Measurements from ENCODE around the gene PRSS8. TPM values are rescaled to one million over a fixed set of nuclear protein-coding genes. Genes with fewer than 3 reads are reported as not detected.
A peak's percentile ranks its signal among the peaks of the same experiment; 100 is the strongest.
"Not testable (repeated sequence)": the region's sequence is repeated elsewhere in the genome, so short reads cannot be mapped to it uniquely, and the experiment has no call there.

PRSS8 gene
- total RNA-seq, 2 experiments from 2014 or later = not detected

GRCh38 chr16:31168848-31169247 is 33.3 kb upstream of the PRSS8 start:
- ChIA-PET CTCF (interaction anchor here (2.4 kb wide), 1 partner anchor 26 kb away, joined by 8 read pairs; no protein-coding TSS in a partner anchor), POLR2A (no interaction called here)
- H3K27ac Mint-ChIP-seq = no peak overlapping the region
- no peak for ATAC-seq
- no peak for DNase-seq
- H3K4me1 Mint-ChIP-seq (ENCODE audit: low read depth) = no peaks in the 10 kb centered on the region
- intact Hi-C loops (cut with micrococcal nuclease) = no loop called here
- TF ChIP-seq CTCF (IDR thresholded peaks at IDR 0.05) = no peak
- no peaks in the 10 kb centered on the region for H3K36me3 Mint-ChIP-seq (ENCODE audit: low read depth)
- no peak overlapping the region for H3K4me3 Mint-ChIP-seq
- H3K27me3 Mint-ChIP-seq = no peaks in the 10 kb centered on the region
- H3K9me3 Mint-ChIP-seq = no peaks in the 10 kb centered on the region

- ChIA-PET POLR2A (interaction anchor here (2.6 kb wide), 1 partner anchor 13 kb away, joined by 11 read pairs; the partner anchor contains the start of gene FUS), CTCF (interaction anchor here (1.1 to 2.4 kb wide), 4 partner anchors 8 to 25 kb away, joined by 3 to 8 read pairs (median 4); no protein-coding TSS in a partner anchor)
- ATAC-seq = no peak
- H3K27me3 Mint-ChIP-seq = no peaks in the 10 kb centered on the region
- H3K27ac Mint-ChIP-seq = no peak overlapping the region
- intact Hi-C loops (cut with micrococcal nuclease) = no loop called here
- H3K4me3 Mint-ChIP-seq = no peak overlapping the region
- H3K4me1 Mint-ChIP-seq (ENCODE audit: low read depth) = no peaks in the 10 kb centered on the region
- no peaks in the 10 kb centered on the region for H3K36me3 Mint-ChIP-seq (ENCODE audit: low read depth)
- H3K9me3 Mint-ChIP-seq = no peaks in the 10 kb centered on the region
- no peak for DNase-seq
- no peak for TF ChIP-seq CTCF (IDR thresholded peaks at IDR 0.05)
Measured at GRCh38 chr16:31167315-31167714, 31.8 kb upstream of the PRSS8 start.

- no peak for TF ChIP-seq CTCF (IDR thresholded peaks at IDR 0.05)
- no peaks in the 10 kb centered on the region for H3K36me3 Mint-ChIP-seq (ENCODE audit: low read depth)
- ChIA-PET CTCF (interaction anchor here (0.7 to 2.9 kb wide), 8 partner anchors 11 to 286 kb away, joined by 3 to 19 read pairs (median 3); partner anchors contain the start of gene PRSS8), POLR2A (interaction anchor here (0.7 to 5.3 kb wide), 4 partner anchors 15 to 83 kb away, joined by 3 to 49 read pairs (median 6); partner anchors contain the start of genes FUS, ZNF646 and ZNF668)
- intact Hi-C loops (cut with micrococcal nuclease) = no loop called here
- no peak for ATAC-seq
- H3K4me1 Mint-ChIP-seq (ENCODE audit: low read depth) = peaks cover 9% of the 10 kb centered on the region
- H3K4me3 Mint-ChIP-seq = peak overlapping the region; percentile 40
- H3K27me3 Mint-ChIP-seq = peaks cover 2% of the 10 kb centered on the region
- no peaks in the 10 kb centered on the region for H3K9me3 Mint-ChIP-seq
- DNase-seq = no peak
- no peak overlapping the region for H3K27ac Mint-ChIP-seq
Measured at GRCh38 chr16:31157136-31157535, 21.6 kb upstream of the PRSS8 start.

- ATAC-seq; DNase-seq; H3K9me3 Mint-ChIP-seq; intact Hi-C loops (cut with micrococcal nuclease); H3K4me3 Mint-ChIP-seq; H3K27ac Mint-ChIP-seq; H3K4me1 Mint-ChIP-seq (ENCODE audit: low read depth); H3K27me3 Mint-ChIP-seq; H3K36me3 Mint-ChIP-seq (ENCODE audit: low read depth): not testable (repeated sequence)
- POLR2A ChIA-PET = interaction anchor here (1.4 kb wide), 1 partner anchor 48 kb away, joined by 3 read pairs; no protein-coding TSS in a partner anchor
- CTCF ChIA-PET = interaction anchor here (0.6 kb wide), 1 partner anchor 25 kb away, joined by 4 read pairs; no protein-coding TSS in a partner anchor
Measured at GRCh38 chr16:31150976-31151375, 15.4 kb upstream of the PRSS8 start.

GRCh38 chr16:31149894-31150890 is 14.7 kb upstream of the PRSS8 start, which contains the start of gene PRSS36:
PRSS36 (minus strand) TSS chr16:31150066; CDS start chr16:31150035, 31 bp downstream.
- ATAC-seq (no peak), DNase-seq (no peak)
- Mint-ChIP-seq H3K9me3 (no peaks in the 10 kb centered on the region), H3K27me3 (no peaks in the 10 kb centered on the region), H3K27ac (no peak within 1 kb of the TSS), H3K4me3 (no peak within 1 kb of the TSS), H3K4me1 (ENCODE audit: low read depth) (no peaks in the 10 kb centered on the region), H3K36me3 (ENCODE audit: low read depth) (no peaks in the 10 kb centered on the region)
- ChIA-PET CTCF (no interaction called here), POLR2A (interaction anchor here (1.4 kb wide), 1 partner anchor 49 kb away, joined by 3 read pairs; no protein-coding TSS in a partner anchor)
- TF ChIP-seq CTCF (IDR thresholded peaks at IDR 0.05) = no peak
- intact Hi-C loops (cut with micrococcal nuclease) = no loop called here

Data from activated CD8-positive, alpha-beta T cell treated with anti-CD3 and anti-CD28 coated beads for 36 hours (primary cell).